HEK293 (cell line): ENCODE data around the gene MRPL23.

Experiments used
- CTCF ChIA-PET: fragments of 350-600 bp; formaldehyde crosslinking; extraction: SDS; loops from one replicate; lab custom pipeline; 2021; ENCODE audit warnings: antibody characterized with exemption; lab: Yijun Ruan, JAX
- POLR2A ChIA-PET: fragments of 300-600 bp; formaldehyde crosslinking; extraction: SDS; loops from one replicate; lab custom pipeline; 2020; ENCODE audit warnings: antibody characterized with exemption, inconsistent platforms; lab: Yijun Ruan, JAX
- H3K27ac ChIP-seq: fragments of 200-500 bp; sonication (Bioruptor generic); 2 replicates; pipeline ENCODE4 v1.5.1; 2014; ENCODE audit warnings: low read depth, low read length, control low read depth, inconsistent platforms; ENCODE audit errors: extremely low read depth
- H3K36me3 ChIP-seq, 2 experiments: fragments of 200-500 bp in 1 of 2; sonication (Bioruptor generic) in 1 of 2; 1 replicate in 1 of 2; 2 replicates in 1 of 2; pipeline ENCODE4 v1.5.1; 2014 to 2017; ENCODE audit warnings: inconsistent platforms in 2 of 2, low read length in 2 of 2; ENCODE audit not compliant: control insufficient read depth in 2 of 2, insufficient read depth in 1 of 2
- H3K4me1 ChIP-seq: fragments of 200-500 bp; sonication (Bioruptor generic); 2 replicates; pipeline ENCODE4 v1.5.1; 2014; ENCODE audit warnings: mild to moderate bottlenecking, low read length, inconsistent platforms; ENCODE audit not compliant: control insufficient read depth, insufficient read depth
- H3K4me3 ChIP-seq: 2 replicates; pipeline ENCODE4 v1.5.1; 2011; ENCODE audit warnings: low read depth, mild to moderate bottlenecking, control low read depth, low read length, moderate library complexity
- H3K9me3 ChIP-seq: fragments of 200-500 bp; sonication (Bioruptor generic); 2 replicates; pipeline ENCODE4 v1.5.1; 2014; ENCODE audit warnings: low read depth, low read length, inconsistent platforms; ENCODE audit not compliant: control insufficient read depth, insufficient read depth
- HOXA7 ChIP-seq: sonication (generic); formaldehyde crosslinking; IDR thresholded peaks from 2 replicates; pipeline ENCODE4 v1.8.1; 2022; ENCODE audit warnings: missing genetic modification reagents, borderline replicate concordance
- HOXD13 ChIP-seq: sonication (generic); formaldehyde crosslinking; IDR thresholded peaks from 2 replicates; pipeline ENCODE4 v1.8.0; 2022; ENCODE audit warnings: missing genetic modification reagents, borderline replicate concordance
- KLF10 ChIP-seq: fragments of 450-650 bp; IDR thresholded peaks from 2 replicates; pipeline ENCODE4 v1.5.1; 2018; ENCODE audit warnings: missing biosample characterization, mild to moderate bottlenecking, missing genetic modification characterization
- KLF7 ChIP-seq: fragments of 450-650 bp; formaldehyde crosslinking; IDR thresholded peaks from 2 replicates; pipeline ENCODE4 v1.5.1; 2016; ENCODE audit warnings: missing biosample characterization, missing genetic modification characterization, borderline replicate concordance
- MEIS1 ChIP-seq: sonication (generic); formaldehyde crosslinking; IDR thresholded peaks from 2 replicates; pipeline ENCODE4 v1.8.1; 2022; ENCODE audit warnings: missing genetic modification reagents, mild to moderate bottlenecking, borderline replicate concordance
- SALL2 ChIP-seq: fragments of 450-650 bp; formaldehyde crosslinking; IDR thresholded peaks from 2 replicates; pipeline ENCODE4 v1.5.0; 2017; ENCODE audit warnings: missing biosample characterization, mild to moderate bottlenecking, missing genetic modification characterization, borderline replicate concordance
- ZBTB8A ChIP-seq: fragments of 450-650 bp; formaldehyde crosslinking; IDR thresholded peaks from 2 replicates; pipeline ENCODE4 v1.5.1; 2016; ENCODE audit warnings: missing biosample characterization, missing genetic modification characterization
- ZNF184 ChIP-seq: fragments of 450-650 bp; IDR thresholded peaks from 2 replicates; pipeline ENCODE4 v1.5.1; 2018; ENCODE audit warnings: missing biosample characterization, mild to moderate bottlenecking, missing genetic modification characterization
- ZNF19 ChIP-seq: fragments of 450-650 bp; formaldehyde crosslinking; IDR thresholded peaks from 2 replicates; pipeline ENCODE4; 2016; ENCODE audit warnings: missing biosample characterization, missing genetic modification characterization, low read depth
- ZNF2 ChIP-seq: fragments of 450-650 bp; formaldehyde crosslinking; IDR thresholded peaks from 2 replicates; pipeline ENCODE4 v1.5.1; 2016; ENCODE audit warnings: missing biosample characterization, missing genetic modification characterization
- ZNF202 ChIP-seq: fragments of 450-650 bp; formaldehyde crosslinking; IDR thresholded peaks from 2 replicates; pipeline ENCODE4 v1.5.1; 2016; ENCODE audit warnings: missing biosample characterization, missing genetic modification characterization, borderline replicate concordance
- ZNF211 ChIP-seq: fragments of 450-650 bp; formaldehyde crosslinking; IDR thresholded peaks from 2 replicates; pipeline ENCODE4 v1.5.1; 2016; ENCODE audit warnings: low read depth, missing biosample characterization, missing genetic modification characterization
- ZNF248 ChIP-seq: fragments of 450-650 bp; formaldehyde crosslinking; IDR thresholded peaks from 2 replicates; pipeline ENCODE4 v1.5.1; 2017; ENCODE audit warnings: missing biosample characterization, missing genetic modification characterization
- ZNF510 ChIP-seq: fragments of 450-650 bp; formaldehyde crosslinking; IDR thresholded peaks from 2 replicates; pipeline ENCODE4 v1.5.1; 2018; ENCODE audit warnings: mild to moderate bottlenecking, missing genetic modification characterization, missing biosample characterization; ENCODE audit not compliant: insufficient replicate concordance
- ZNF530 ChIP-seq: fragments of 450-650 bp; formaldehyde crosslinking; IDR thresholded peaks from 2 replicates; pipeline ENCODE4 v1.5.1; 2016; ENCODE audit warnings: low read depth, missing biosample characterization, missing genetic modification characterization
- ZNF623 ChIP-seq: fragments of 450-650 bp; formaldehyde crosslinking; IDR thresholded peaks from 2 replicates; pipeline ENCODE4 v1.5.1; 2016; ENCODE audit warnings: missing biosample characterization, missing genetic modification characterization
- ZNF707 ChIP-seq: fragments of 450-650 bp; formaldehyde crosslinking; IDR thresholded peaks from 2 replicates; pipeline ENCODE4 v1.5.1; 2016; ENCODE audit warnings: missing biosample characterization, missing genetic modification characterization
- ZNF76 ChIP-seq: fragments of 450-650 bp; formaldehyde crosslinking; IDR thresholded peaks from 2 replicates; pipeline ENCODE4; 2016; ENCODE audit warnings: low read depth, missing biosample characterization, missing genetic modification characterization, borderline replicate concordance
- ZNF776 ChIP-seq: fragments of 450-650 bp; formaldehyde crosslinking; IDR thresholded peaks from 2 replicates; pipeline ENCODE4 v1.5.0; 2017; ENCODE audit warnings: missing biosample characterization, missing genetic modification characterization, borderline replicate concordance
- ZNF837 ChIP-seq: fragments of 450-650 bp; formaldehyde crosslinking; IDR thresholded peaks from 2 replicates; pipeline ENCODE4 v1.5.1; 2016; ENCODE audit warnings: missing biosample characterization, missing genetic modification characterization
- ZNF843 ChIP-seq: fragments of 450-650 bp; formaldehyde crosslinking; IDR thresholded peaks from 2 replicates; pipeline ENCODE4 v1.5.1; 2016; ENCODE audit warnings: missing biosample characterization, missing genetic modification characterization
- ZSCAN30 ChIP-seq: fragments of 450-650 bp; IDR thresholded peaks from 2 replicates; pipeline ENCODE4 v1.5.1; 2018; ENCODE audit warnings: missing biosample characterization, mild to moderate bottlenecking, missing genetic modification characterization, moderate library complexity
- TF ChIP-seq, protein P1 (sequence below): IDR thresholded peaks from 2 replicates; pipeline ENCODE4 v1.6.1; 2011; ENCODE audit warnings: mild to moderate bottlenecking, low read depth, low read length, borderline replicate concordance
- TF ChIP-seq, protein P2 (sequence below): fragments of 450-650 bp; formaldehyde crosslinking; IDR thresholded peaks from 2 replicates; pipeline ENCODE4 v1.5.1; 2017; ENCODE audit warnings: missing biosample characterization, missing genetic modification characterization
- TF ChIP-seq, protein P3 (sequence below): fragments of 450-650 bp; formaldehyde crosslinking; IDR thresholded peaks from 2 replicates; pipeline ENCODE4 v1.5.1; 2016; ENCODE audit warnings: missing biosample characterization, missing genetic modification characterization

Gene MRPL23

DNA sequence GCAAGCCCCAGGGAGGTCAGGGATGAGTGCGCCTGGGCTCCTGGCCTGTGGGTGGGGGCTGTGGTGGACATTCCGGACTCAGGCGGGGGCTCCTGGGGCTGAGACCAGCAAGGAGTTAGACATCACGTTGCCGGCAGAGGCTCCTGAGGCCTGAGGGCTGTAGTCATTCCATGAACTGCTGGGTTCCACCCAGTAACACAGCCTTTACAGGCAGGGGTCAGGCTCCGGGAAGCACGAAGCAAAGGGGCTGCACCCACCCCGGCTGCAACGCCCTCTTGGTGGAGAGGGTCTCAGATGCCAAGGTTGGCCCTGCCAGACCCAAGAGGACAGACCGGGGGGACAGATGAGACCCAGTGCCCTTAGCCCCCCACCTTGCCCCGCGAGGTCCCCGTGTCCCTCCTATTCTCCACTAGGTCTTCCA is 18.7 kb upstream of the MRPL23 start:
- TF ChIP-seq ZNF776 (tag by site-specific recombination) = no peak
- TF ChIP-seq HOXD13 (CRISPR knock-in tag) = no peak
- TF ChIP-seq ZNF623 (tag by site-specific recombination) = no peak
- TF ChIP-seq ZNF530 (tag by site-specific recombination) = no peak
- TF ChIP-seq, all 188 proteins: peak for 0
- H3K4me1 ChIP-seq = no peaks in the 10 kb centered on the region
- H3K9me3 ChIP-seq = no peaks in the 10 kb centered on the region
- no peak overlapping the region for H3K4me3 ChIP-seq
- no peaks in the 10 kb centered on the region for H3K36me3 ChIP-seq
- no peak overlapping the region for H3K27ac ChIP-seq
- CTCF ChIA-PET = no interaction called here
- POLR2A ChIA-PET = no interaction called here

DNA sequence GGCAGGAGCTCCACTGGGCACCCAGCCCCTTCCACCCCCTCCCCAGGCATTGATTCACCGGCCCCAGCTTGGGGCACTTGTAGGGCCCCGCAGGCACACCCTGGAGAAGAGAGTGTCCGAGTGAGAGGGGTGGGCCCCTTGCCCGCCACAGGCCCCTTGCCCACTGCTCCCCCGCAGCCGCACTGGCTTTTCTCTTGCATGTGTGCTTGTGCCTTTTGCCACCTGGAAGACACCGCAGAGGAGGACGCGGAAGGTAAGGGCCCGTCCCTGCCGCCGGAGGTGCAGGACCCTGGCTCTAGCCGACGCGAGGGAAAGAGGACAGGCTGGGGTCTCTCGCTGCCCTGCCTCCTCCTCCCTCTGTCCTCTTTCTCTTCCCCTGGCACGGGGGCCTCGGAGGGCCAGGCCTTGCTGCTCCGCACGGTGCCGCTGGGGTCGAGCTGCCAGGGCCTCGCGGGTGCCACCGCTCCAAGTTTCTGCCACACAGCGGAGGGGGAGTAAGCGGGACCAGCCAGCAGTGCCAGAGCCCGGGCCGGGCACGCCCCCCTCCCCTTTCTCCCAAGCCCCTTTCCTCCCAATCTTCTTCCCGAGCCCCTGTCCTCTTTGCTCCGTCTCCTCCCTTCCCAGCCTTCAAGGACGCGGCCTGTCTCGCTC is 18.1 kb upstream of the MRPL23 start:
- Histone ChIP-seq H3K36me3 (no peaks in the 10 kb centered on the region), H3K27ac (no peak overlapping the region), H3K9me3 (no peaks in the 10 kb centered on the region), H3K4me3 (no peak overlapping the region), H3K4me1 (no peaks in the 10 kb centered on the region)
- ChIA-PET POLR2A (no interaction called here), CTCF (no interaction called here)
- TF ChIP-seq, protein P1, sequence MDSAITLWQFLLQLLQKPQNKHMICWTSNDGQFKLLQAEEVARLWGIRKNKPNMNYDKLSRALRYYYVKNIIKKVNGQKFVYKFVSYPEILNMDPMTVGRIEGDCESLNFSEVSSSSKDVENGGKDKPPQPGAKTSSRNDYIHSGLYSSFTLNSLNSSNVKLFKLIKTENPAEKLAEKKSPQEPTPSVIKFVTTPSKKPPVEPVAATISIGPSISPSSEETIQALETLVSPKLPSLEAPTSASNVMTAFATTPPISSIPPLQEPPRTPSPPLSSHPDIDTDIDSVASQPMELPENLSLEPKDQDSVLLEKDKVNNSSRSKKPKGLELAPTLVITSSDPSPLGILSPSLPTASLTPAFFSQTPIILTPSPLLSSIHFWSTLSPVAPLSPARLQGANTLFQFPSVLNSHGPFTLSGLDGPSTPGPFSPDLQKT = no peak
- TF ChIP-seq ZNF2 (tag by site-specific recombination) = no peak
- TF ChIP-seq ZBTB8A (tag by site-specific recombination) = no peak
- no peak for TF ChIP-seq ZNF202 (tag by site-specific recombination)
- TF ChIP-seq ZNF184 (tag by site-specific recombination) = no peak
- no peak for TF ChIP-seq ZNF248
- no peak for TF ChIP-seq ZNF19 (tag by site-specific recombination)
- TF ChIP-seq ZNF510 (tag by site-specific recombination) = no peak
- TF ChIP-seq ZNF530 (tag by site-specific recombination) = no peak
- TF ChIP-seq, protein P2, sequence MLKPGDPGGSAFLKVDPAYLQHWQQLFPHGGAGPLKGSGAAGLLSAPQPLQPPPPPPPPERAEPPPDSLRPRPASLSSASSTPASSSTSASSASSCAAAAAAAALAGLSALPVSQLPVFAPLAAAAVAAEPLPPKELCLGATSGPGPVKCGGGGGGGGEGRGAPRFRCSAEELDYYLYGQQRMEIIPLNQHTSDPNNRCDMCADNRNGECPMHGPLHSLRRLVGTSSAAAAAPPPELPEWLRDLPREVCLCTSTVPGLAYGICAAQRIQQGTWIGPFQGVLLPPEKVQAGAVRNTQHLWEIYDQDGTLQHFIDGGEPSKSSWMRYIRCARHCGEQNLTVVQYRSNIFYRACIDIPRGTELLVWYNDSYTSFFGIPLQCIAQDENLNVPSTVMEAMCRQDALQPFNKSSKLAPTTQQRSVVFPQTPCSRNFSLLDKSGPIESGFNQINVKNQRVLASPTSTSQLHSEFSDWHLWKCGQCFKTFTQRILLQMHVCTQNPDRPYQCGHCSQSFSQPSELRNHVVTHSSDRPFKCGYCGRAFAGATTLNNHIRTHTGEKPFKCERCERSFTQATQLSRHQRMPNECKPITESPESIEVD (tag by site-specific recombination) = no peak

DNA sequence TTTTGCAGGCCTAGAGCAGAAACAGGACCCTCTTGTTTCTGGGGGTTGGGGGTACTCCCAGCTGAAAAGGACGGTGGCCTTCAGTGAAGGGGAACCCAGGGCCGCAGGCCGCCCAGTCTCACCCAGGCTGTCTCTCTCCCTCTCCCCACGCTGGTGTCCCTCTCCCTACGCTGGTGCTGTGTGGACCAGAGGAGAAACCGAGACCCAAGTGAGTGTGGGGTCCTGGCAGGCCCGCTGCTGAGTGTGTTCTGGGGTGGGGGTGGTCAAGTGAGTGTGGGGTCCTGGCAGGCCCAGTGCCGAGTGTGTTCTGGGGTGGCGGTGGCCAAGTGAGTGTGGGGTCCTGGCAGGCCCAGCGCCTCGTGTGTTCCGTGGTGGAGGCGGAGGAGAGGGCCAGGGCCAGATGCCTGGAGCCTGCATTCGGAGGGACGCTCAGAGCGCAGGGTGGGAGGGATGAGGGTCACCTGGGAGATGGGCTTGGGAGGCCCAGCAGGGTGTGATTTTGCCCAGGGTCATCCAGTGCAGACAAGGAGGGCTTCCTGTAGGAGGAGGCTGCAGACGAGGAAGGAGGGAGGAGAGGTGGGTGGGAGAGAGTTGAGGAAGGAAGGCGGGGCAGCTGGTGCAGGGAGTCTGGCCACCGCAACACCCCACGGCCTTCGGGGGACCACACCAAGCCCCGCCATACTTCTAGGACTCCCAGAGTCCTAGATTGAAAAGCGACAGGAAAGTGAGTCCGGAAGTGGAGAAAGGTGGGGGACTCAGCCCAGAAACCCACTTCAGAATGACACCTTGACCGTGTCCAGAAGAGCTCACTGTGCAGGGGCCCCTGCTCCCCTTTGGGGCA is 17.3 kb upstream of the MRPL23 start:
- Histone ChIP-seq H3K4me1 (no peaks in the 10 kb centered on the region), H3K9me3 (no peaks in the 10 kb centered on the region), H3K27ac (no peak overlapping the region), H3K4me3 (no peak overlapping the region), H3K36me3 (no peaks in the 10 kb centered on the region)
- POLR2A ChIA-PET = no interaction called here
- CTCF ChIA-PET = interaction anchor here (0.6 kb wide), 1 partner anchor 9 kb away, joined by 5 read pairs; no protein-coding TSS in a partner anchor
- TF ChIP-seq SALL2 (tag by site-specific recombination) (no peak), KLF7 (tag by site-specific recombination) (no peak), ZNF530 (tag by site-specific recombination) (no peak), KLF10 (tag by site-specific recombination) (no peak), ZSCAN30 (no peak), ZNF837 (tag by site-specific recombination) (no peak), MEIS1 (CRISPR knock-in tag) (no peak), HOXA7 (CRISPR knock-in tag) (no peak), ZNF211 (tag by site-specific recombination) (no peak), ZNF707 (tag by site-specific recombination) (no peak), ZNF76 (tag by site-specific recombination) (no peak), ZNF843 (tag by site-specific recombination) (no peak)
- TF ChIP-seq, protein P3, sequence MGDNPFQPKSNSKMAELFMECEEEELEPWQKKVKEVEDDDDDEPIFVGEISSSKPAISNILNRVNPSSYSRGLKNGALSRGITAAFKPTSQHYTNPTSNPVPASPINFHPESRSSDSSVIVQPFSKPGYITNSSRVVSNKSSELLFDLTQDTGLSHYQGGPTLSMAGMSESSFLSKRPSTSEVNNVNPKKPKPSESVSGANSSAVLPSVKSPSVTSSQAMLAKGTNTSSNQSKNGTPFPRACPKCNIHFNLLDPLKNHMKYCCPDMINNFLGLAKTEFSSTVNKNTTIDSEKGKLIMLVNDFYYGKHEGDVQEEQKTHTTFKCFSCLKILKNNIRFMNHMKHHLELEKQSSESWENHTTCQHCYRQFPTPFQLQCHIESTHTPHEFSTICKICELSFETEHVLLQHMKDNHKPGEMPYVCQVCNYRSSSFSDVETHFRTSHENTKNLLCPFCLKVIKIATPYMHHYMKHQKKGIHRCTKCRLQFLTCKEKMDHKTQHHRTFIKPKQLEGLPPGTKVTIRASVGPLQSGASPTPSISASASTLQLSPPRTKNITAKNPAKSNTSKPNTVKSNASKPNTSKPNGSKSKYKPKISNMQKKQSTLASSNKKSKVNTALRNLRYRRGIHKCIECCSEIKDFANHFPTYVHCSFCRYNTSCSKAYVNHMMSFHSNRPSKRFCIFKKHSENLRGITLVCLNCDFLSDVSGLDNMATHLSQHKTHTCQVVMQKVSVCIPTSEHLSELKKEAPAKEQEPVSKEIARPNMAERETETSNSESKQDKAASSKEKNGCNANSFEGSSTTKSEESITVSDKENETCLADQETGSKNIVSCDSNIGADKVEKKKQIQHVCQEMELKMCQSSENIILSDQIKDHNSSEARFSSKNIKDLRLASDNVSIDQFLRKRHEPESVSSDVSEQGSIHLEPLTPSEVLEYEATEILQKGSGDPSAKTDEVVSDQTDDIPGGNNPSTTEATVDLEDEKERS (tag by site-specific recombination) = no peak
